GM23338 (cell line): ENCODE results near the gene ADAM8.

Experiments
- EZH2 ChIP-seq: fragments of 200-600 bp; sonication (generic); IDR thresholded peaks from one replicate; pipeline ENCODE4 v1.8.0; 2017; ENCODE audit warnings: antibody characterized with exemption, mild to moderate bottlenecking, low read depth; ENCODE audit not compliant: unreplicated experiment
- EZH2phosphoT487 ChIP-seq: fragments of 200-600 bp; sonication (generic); IDR thresholded peaks from one replicate; pipeline ENCODE4 v1.8.1; 2018; ENCODE audit warnings: antibody characterized with exemption; ENCODE audit not compliant: unreplicated experiment
- JUNB ChIP-seq: IDR thresholded peaks from one replicate; pipeline ENCODE4 v1.6.1; 2016; ENCODE audit warnings: antibody characterized with exemption; ENCODE audit not compliant: unreplicated experiment
- POLR2AphosphoS5 ChIP-seq: IDR thresholded peaks from 2 replicates; pipeline ENCODE4 v1.6.1; 2016; ENCODE audit warnings: antibody characterized with exemption, low read depth
- TF ChIP-seq, protein P1 (sequence below): fragments of 250-450 bp; sonication (Bioruptor Pico); IDR thresholded peaks from 2 replicates; pipeline ENCODE4 v1.5.0; 2020; ENCODE audit warnings: mild to moderate bottlenecking, moderate library complexity
- TF ChIP-seq, protein P2 (sequence below), 2 experiments: fragments of 200-600 bp in 1 of 2; sonication (generic) in 1 of 2; conservative IDR thresholded peaks; 2 replicates each; pipeline versions ENCODE4 v1.5.1 to v1.6.1; 2016 to 2017; ENCODE audit warnings: antibody characterized with exemption in 2 of 2, low read depth in 2 of 2, mild to moderate bottlenecking in 2 of 2, moderate library complexity in 1 of 2
- TF ChIP-seq, protein P3 (sequence below): IDR thresholded peaks from one replicate; pipeline ENCODE4 v1.6.1; 2018; ENCODE audit warnings: antibody characterized with exemption; ENCODE audit not compliant: unreplicated experiment
- TF ChIP-seq, protein P4 (sequence below): IDR thresholded peaks from 2 replicates; pipeline ENCODE4 v1.6.1; 2016; ENCODE audit warnings: antibody characterized with exemption

DNA sequence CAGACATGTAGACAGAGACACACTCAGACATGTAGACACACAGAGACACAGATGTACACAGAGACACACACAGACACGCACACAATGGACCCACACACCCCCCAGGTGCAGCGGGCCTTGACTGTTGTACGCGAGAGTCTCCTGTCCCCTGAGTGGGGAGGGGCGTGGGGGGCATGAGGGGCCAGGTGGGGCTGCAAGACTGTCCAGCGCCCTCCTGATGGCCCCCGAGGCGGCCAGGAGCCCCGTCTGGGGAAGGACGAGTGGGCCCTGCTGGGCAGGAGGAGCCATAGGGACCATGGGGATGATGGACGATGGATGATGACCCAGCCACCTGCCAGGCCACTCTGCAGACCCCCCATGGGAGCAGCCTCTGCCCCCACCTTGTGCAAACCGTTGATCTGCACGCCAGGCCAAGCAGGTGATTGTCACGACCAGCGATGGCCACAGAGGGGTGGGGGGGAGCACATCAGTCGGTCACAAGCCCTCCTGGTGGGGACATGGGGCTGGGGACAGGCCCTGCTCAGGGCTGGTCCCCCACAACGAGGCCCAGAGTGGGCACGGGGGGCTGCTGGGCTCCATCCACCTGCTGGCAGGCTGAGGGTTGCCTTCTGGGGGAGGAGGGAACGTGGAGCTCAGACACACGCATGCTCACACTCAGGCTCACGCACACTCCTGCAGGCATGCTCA lies 27.4 kb downstream of the ADAM8 start:
- TF ChIP-seq, protein P1, sequence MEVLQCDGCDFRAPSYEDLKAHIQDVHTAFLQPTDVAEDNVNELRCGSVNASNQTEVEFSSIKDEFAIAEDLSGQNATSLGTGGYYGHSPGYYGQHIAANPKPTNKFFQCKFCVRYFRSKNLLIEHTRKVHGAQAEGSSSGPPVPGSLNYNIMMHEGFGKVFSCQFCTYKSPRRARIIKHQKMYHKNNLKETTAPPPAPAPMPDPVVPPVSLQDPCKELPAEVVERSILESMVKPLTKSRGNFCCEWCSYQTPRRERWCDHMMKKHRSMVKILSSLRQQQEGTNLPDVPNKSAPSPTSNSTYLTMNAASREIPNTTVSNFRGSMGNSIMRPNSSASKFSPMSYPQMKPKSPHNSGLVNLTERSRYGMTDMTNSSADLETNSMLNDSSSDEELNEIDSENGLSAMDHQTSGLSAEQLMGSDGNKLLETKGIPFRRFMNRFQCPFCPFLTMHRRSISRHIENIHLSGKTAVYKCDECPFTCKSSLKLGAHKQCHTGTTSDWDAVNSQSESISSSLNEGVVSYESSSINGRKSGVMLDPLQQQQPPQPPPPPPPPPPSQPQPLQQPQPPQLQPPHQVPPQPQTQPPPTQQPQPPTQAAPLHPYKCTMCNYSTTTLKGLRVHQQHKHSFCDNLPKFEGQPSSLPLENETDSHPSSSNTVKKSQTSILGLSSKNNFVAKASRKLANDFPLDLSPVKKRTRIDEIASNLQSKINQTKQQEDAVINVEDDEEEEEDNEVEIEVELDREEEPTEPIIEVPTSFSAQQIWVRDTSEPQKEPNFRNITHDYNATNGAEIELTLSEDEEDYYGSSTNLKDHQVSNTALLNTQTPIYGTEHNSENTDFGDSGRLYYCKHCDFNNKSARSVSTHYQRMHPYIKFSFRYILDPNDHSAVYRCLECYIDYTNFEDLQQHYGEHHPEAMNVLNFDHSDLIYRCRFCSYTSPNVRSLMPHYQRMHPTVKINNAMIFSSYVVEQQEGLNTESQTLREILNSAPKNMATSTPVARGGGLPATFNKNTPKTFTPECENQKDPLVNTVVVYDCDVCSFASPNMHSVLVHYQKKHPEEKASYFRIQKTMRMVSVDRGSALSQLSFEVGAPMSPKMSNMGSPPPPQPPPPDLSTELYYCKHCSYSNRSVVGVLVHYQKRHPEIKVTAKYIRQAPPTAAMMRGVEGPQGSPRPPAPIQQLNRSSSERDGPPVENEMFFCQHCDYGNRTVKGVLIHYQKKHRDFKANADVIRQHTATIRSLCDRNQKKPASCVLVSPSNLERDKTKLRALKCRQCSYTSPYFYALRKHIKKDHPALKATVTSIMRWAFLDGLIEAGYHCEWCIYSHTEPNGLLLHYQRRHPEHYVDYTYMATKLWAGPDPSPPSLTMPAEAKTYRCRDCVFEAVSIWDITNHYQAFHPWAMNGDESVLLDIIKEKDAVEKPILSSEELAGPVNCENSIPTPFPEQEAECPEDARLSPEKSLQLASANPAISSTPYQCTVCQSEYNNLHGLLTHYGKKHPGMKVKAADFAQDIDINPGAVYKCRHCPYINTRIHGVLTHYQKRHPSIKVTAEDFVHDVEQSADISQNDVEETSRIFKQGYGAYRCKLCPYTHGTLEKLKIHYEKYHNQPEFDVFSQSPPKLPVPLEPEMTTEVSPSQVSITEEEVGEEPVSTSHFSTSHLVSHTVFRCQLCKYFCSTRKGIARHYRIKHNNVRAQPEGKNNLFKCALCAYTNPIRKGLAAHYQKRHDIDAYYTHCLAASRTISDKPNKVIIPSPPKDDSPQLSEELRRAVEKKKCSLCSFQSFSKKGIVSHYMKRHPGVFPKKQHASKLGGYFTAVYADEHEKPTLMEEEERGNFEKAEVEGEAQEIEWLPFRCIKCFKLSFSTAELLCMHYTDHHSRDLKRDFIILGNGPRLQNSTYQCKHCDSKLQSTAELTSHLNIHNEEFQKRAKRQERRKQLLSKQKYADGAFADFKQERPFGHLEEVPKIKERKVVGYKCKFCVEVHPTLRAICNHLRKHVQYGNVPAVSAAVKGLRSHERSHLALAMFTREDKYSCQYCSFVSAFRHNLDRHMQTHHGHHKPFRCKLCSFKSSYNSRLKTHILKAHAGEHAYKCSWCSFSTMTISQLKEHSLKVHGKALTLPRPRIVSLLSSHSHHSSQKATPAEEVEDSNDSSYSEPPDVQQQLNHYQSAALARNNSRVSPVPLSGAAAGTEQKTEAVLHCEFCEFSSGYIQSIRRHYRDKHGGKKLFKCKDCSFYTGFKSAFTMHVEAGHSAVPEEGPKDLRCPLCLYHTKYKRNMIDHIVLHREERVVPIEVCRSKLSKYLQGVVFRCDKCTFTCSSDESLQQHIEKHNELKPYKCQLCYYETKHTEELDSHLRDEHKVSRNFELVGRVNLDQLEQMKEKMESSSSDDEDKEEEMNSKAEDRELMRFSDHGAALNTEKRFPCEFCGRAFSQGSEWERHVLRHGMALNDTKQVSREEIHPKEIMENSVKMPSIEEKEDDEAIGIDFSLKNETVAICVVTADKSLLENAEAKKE (CRISPR knock-in tag): no peak
- TF ChIP-seq, protein P2, sequence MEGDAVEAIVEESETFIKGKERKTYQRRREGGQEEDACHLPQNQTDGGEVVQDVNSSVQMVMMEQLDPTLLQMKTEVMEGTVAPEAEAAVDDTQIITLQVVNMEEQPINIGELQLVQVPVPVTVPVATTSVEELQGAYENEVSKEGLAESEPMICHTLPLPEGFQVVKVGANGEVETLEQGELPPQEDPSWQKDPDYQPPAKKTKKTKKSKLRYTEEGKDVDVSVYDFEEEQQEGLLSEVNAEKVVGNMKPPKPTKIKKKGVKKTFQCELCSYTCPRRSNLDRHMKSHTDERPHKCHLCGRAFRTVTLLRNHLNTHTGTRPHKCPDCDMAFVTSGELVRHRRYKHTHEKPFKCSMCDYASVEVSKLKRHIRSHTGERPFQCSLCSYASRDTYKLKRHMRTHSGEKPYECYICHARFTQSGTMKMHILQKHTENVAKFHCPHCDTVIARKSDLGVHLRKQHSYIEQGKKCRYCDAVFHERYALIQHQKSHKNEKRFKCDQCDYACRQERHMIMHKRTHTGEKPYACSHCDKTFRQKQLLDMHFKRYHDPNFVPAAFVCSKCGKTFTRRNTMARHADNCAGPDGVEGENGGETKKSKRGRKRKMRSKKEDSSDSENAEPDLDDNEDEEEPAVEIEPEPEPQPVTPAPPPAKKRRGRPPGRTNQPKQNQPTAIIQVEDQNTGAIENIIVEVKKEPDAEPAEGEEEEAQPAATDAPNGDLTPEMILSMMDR (conservative IDR thresholded peaks at IDR 0.05; ENCODE audit: low read depth in 2 of 2): no peak; a peak in 1 of 4 replicates
- TF ChIP-seq EZH2phosphoT487: no peak
- TF ChIP-seq EZH2: no peak
- TF ChIP-seq, protein P3, sequence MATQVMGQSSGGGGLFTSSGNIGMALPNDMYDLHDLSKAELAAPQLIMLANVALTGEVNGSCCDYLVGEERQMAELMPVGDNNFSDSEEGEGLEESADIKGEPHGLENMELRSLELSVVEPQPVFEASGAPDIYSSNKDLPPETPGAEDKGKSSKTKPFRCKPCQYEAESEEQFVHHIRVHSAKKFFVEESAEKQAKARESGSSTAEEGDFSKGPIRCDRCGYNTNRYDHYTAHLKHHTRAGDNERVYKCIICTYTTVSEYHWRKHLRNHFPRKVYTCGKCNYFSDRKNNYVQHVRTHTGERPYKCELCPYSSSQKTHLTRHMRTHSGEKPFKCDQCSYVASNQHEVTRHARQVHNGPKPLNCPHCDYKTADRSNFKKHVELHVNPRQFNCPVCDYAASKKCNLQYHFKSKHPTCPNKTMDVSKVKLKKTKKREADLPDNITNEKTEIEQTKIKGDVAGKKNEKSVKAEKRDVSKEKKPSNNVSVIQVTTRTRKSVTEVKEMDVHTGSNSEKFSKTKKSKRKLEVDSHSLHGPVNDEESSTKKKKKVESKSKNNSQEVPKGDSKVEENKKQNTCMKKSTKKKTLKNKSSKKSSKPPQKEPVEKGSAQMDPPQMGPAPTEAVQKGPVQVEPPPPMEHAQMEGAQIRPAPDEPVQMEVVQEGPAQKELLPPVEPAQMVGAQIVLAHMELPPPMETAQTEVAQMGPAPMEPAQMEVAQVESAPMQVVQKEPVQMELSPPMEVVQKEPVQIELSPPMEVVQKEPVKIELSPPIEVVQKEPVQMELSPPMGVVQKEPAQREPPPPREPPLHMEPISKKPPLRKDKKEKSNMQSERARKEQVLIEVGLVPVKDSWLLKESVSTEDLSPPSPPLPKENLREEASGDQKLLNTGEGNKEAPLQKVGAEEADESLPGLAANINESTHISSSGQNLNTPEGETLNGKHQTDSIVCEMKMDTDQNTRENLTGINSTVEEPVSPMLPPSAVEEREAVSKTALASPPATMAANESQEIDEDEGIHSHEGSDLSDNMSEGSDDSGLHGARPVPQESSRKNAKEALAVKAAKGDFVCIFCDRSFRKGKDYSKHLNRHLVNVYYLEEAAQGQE: no peak
- no peak for TF ChIP-seq JUNB
- TF ChIP-seq, protein P4, sequence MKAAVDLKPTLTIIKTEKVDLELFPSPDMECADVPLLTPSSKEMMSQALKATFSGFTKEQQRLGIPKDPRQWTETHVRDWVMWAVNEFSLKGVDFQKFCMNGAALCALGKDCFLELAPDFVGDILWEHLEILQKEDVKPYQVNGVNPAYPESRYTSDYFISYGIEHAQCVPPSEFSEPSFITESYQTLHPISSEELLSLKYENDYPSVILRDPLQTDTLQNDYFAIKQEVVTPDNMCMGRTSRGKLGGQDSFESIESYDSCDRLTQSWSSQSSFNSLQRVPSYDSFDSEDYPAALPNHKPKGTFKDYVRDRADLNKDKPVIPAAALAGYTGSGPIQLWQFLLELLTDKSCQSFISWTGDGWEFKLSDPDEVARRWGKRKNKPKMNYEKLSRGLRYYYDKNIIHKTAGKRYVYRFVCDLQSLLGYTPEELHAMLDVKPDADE: no peak
- no peak for TF ChIP-seq POLR2AphosphoS5
